ENCODE data around the gene PIGV. TPM values are rescaled to one million over a fixed set of nuclear protein-coding genes. Genes with fewer than 3 reads are reported as not detected.

PIGV gene
- polyA plus RNA-seq, 2 donors, result 5.1 to 7.1 TPM

DNA sequence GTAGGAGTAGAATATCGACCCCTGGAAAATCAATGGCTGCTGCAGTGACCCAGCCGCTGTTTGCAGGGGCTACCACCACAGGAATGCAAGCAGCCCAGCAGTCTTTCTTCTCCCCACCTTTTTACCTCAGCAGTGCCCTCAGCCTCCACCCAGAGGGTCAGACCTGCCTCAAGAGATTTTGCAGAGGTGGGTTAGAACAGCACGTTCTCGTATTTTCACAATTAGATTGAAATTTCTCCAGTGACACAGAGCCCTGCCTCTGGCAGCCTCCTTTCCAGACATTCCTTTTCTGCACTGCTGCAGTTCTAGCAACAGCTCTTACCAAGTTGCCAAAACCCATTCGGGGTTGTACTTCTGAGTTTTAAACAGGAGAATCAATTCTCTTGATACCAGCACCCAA lies 38.3 kb upstream of the PIGV start:
- Histone ChIP-seq H3K27ac (ENCODE audit: low read depth in 2 of 2, low read length in 1 of 2) (no peak overlapping the region), H3K36me3 (ENCODE audit: control insufficient read depth in 2 of 2, insufficient read depth in 2 of 2, low read length in 1 of 2) (peaks cover 0 to 7% of the 10 kb centered on the region in 2 donors), H3K9me3 (ENCODE audit: control insufficient read depth in 2 of 2, insufficient read depth in 1 of 2, low read depth in 1 of 2, low read length in 1 of 2) (no peaks in the 10 kb centered on the region), H3K27me3 (ENCODE audit: control insufficient read depth in 1 of 2, insufficient read depth in 2 of 2, low read length in 2 of 2) (no peaks in the 10 kb centered on the region), H3K4me3 (ENCODE audit: low read depth in 1 of 2, low read length in 2 of 2) (no peak overlapping the region), H3K4me1 (ENCODE audit: control insufficient read depth in 2 of 2, insufficient read depth in 2 of 2, low read length in 1 of 2) (peaks cover 0 to 4% of the 10 kb centered on the region in 2 donors)
- WGBS, 2 donors, result 72 to 77% methylated on average over 5 of the region's 5 CpGs

- H3K36me3 ChIP-seq (ENCODE audit: control insufficient read depth in 2 of 2, insufficient read depth in 2 of 2, low read length in 1 of 2), result peaks cover 0 to 7% of the 10 kb centered on the region in 2 donors
- peaks cover 0 to 4% of the 10 kb centered on the region in 2 donors for H3K4me1 ChIP-seq (ENCODE audit: control insufficient read depth in 2 of 2, insufficient read depth in 2 of 2, low read length in 1 of 2)
These were observed 37.3 kb upstream of the PIGV start for GRCh38 chr1:26750428-26750827.

GRCh38 chr1:26752519-26752918 lies 35.2 kb upstream of the PIGV start:
- 84 to 85% methylated on average over 4 of the region's 4 CpGs for whole genome bisulfite sequencing, 2 donors
- Histone ChIP-seq H3K9me3 (ENCODE audit: control insufficient read depth in 2 of 2, insufficient read depth in 1 of 2, low read depth in 1 of 2, low read length in 1 of 2) (no peaks in the 10 kb centered on the region), H3K36me3 (ENCODE audit: control insufficient read depth in 2 of 2, insufficient read depth in 2 of 2, low read length in 1 of 2) (peaks cover 0 to 7% of the 10 kb centered on the region in 2 donors), H3K4me1 (ENCODE audit: control insufficient read depth in 2 of 2, insufficient read depth in 2 of 2, low read length in 1 of 2) (peaks cover 0 to 4% of the 10 kb centered on the region in 2 donors), H3K27me3 (ENCODE audit: control insufficient read depth in 1 of 2, insufficient read depth in 2 of 2, low read length in 2 of 2) (no peaks in the 10 kb centered on the region), H3K4me3 (ENCODE audit: low read depth in 1 of 2, low read length in 2 of 2) (no peak overlapping the region), H3K27ac (ENCODE audit: low read depth in 2 of 2, low read length in 1 of 2) (peak overlapping the region in 1 of 2 donors; percentile 27)

More at GRCh38 chr1:26750428-26750827, 37.3 kb upstream of the PIGV start:
- H3K9me3 ChIP-seq (ENCODE audit: control insufficient read depth in 2 of 2, insufficient read depth in 1 of 2, low read depth in 1 of 2, low read length in 1 of 2), result no peaks in the 10 kb centered on the region
- H3K27ac ChIP-seq (ENCODE audit: low read depth in 2 of 2, low read length in 1 of 2), result no peak overlapping the region
- WGBS, 2 donors, result 77 to 85% methylated on average over 1 of the region's 1 CpG
- no peak overlapping the region for H3K4me3 ChIP-seq (ENCODE audit: low read depth in 1 of 2, low read length in 2 of 2)
- no peaks in the 10 kb centered on the region for H3K27me3 ChIP-seq (ENCODE audit: control insufficient read depth in 1 of 2, insufficient read depth in 2 of 2, low read length in 2 of 2)

DNA sequence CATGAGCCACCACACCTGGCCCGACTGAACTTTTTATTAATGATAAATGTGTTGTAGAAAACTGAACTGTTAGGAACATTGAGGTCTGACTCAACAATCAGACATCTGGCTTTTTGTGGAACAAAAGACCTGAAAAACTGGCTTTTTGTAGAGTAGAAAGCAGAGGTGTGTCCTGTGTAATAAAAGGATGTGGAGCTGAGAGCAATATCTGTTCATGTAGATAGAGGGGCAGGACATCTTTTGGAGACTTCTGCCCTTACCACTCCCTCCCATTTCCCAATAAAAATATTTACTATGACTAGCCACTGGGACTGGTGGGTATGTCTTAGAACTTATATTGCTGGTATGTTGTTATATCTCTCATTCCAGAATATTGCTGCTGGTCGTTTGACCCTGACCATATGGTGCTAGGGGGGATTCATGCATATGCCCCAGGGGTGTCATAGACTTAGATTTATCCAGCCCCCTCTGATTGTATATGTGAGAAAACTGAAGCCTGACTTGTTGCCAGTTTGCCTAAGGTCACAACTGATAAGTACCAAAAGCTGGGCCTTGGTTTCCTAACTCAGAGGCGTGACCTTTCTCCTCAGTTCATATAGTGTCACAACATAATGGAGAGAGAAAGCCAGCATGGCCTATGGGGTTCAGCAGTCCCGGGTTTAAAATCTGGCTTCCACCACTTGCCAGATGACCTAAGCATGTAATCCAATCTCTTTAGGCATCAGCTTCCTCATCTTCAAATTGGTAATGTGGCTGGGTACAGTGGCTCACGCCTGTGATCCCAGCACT lies 33.5 kb upstream of the PIGV start:
- 67 to 77% methylated on average over 5 of the region's 5 CpGs for WGBS, 2 donors
- Histone ChIP-seq H3K27me3 (ENCODE audit: control insufficient read depth in 1 of 2, insufficient read depth in 2 of 2, low read length in 2 of 2) (no peaks in the 10 kb centered on the region), H3K9me3 (ENCODE audit: control insufficient read depth in 2 of 2, insufficient read depth in 1 of 2, low read depth in 1 of 2, low read length in 1 of 2) (no peaks in the 10 kb centered on the region), H3K36me3 (ENCODE audit: control insufficient read depth in 2 of 2, insufficient read depth in 2 of 2, low read length in 1 of 2) (peaks cover 6 to 14% of the 10 kb centered on the region in 2 donors), H3K4me3 (ENCODE audit: low read depth in 1 of 2, low read length in 2 of 2) (no peak overlapping the region), H3K4me1 (ENCODE audit: control insufficient read depth in 2 of 2, insufficient read depth in 2 of 2, low read length in 1 of 2) (peaks cover 0 to 4% of the 10 kb centered on the region in 2 donors), H3K27ac (ENCODE audit: low read depth in 2 of 2, low read length in 1 of 2) (peak overlapping the region; percentile 20 to 85)

DNA sequence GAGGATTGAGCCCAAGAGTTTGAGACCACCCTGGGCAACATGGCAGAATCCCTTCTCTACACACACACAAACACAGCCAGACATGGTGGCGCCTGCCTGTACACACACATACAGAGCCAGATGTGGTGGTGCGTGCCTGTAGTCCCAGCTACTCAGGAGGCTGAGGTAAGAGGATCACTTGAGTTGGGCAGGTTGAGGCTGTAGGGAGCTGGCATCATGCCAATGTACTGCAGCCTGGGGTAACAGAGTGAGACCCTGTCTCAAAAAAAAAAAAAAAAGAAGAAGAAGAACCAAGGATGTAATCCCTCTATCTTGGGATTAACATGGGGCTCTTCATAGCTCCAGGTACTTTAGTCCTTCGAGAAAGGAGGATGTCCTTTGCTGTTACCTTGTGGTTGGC lies 29.4 kb upstream of the PIGV start:
- peaks cover 13 to 27% of the 10 kb centered on the region in 2 donors for H3K36me3 ChIP-seq (ENCODE audit: control insufficient read depth in 2 of 2, insufficient read depth in 2 of 2, low read length in 1 of 2)
- no peaks in the 10 kb centered on the region for H3K27me3 ChIP-seq (ENCODE audit: control insufficient read depth in 1 of 2, insufficient read depth in 2 of 2, low read length in 2 of 2)
- 98 to 99% methylated on average over 3 of the region's 3 CpGs for WGBS, 2 donors
- H3K4me1 ChIP-seq (ENCODE audit: control insufficient read depth in 2 of 2, insufficient read depth in 2 of 2, low read length in 1 of 2), result peaks cover 0 to 3% of the 10 kb centered on the region in 2 donors
- no peak overlapping the region for H3K4me3 ChIP-seq (ENCODE audit: low read depth in 1 of 2, low read length in 2 of 2)
- no peak overlapping the region for H3K27ac ChIP-seq (ENCODE audit: low read depth in 2 of 2, low read length in 1 of 2)
- H3K9me3 ChIP-seq (ENCODE audit: control insufficient read depth in 2 of 2, insufficient read depth in 1 of 2, low read depth in 1 of 2, low read length in 1 of 2), result no peaks in the 10 kb centered on the region

GRCh38 chr1:26759531-26759930 lies 28.2 kb upstream of the PIGV start:
- no peak overlapping the region for H3K4me3 ChIP-seq (ENCODE audit: low read depth in 1 of 2, low read length in 2 of 2)
- peaks cover 0 to 3% of the 10 kb centered on the region in 2 donors for H3K4me1 ChIP-seq (ENCODE audit: control insufficient read depth in 2 of 2, insufficient read depth in 2 of 2, low read length in 1 of 2)
- H3K36me3 ChIP-seq (ENCODE audit: control insufficient read depth in 2 of 2, insufficient read depth in 2 of 2, low read length in 1 of 2), result peaks cover 17 to 27% of the 10 kb centered on the region in 2 donors
- no peaks in the 10 kb centered on the region for H3K27me3 ChIP-seq (ENCODE audit: control insufficient read depth in 1 of 2, insufficient read depth in 2 of 2, low read length in 2 of 2)
- H3K27ac ChIP-seq (ENCODE audit: low read depth in 2 of 2, low read length in 1 of 2), result no peak overlapping the region
- H3K9me3 ChIP-seq (ENCODE audit: control insufficient read depth in 2 of 2, insufficient read depth in 1 of 2, low read depth in 1 of 2, low read length in 1 of 2), result no peaks in the 10 kb centered on the region

DNA sequence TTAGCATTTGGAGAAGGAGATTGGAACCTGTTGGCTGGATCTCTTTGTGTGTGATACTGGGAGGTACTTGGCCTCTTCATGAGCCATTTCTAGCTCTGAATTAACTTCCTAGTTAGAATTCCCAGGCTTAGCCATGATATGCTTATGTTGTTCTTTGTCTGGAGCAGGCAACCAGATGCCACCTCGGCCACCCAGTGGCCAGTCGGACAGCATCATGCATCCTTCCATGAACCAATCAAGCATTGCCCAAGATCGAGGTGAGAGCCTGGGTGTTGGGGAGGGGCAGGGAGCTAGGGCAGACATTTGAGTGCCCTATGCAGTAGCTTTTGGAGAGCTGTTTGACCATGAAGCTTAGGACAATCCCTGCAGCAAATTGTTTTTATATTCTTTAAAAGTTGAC lies 26.5 kb upstream of the PIGV start:
- Histone ChIP-seq H3K27me3 (ENCODE audit: control insufficient read depth in 1 of 2, insufficient read depth in 2 of 2, low read length in 2 of 2) (no peaks in the 10 kb centered on the region), H3K4me3 (ENCODE audit: low read depth in 1 of 2, low read length in 2 of 2) (no peak overlapping the region), H3K27ac (ENCODE audit: low read depth in 2 of 2, low read length in 1 of 2) (no peak overlapping the region), H3K36me3 (ENCODE audit: control insufficient read depth in 2 of 2, insufficient read depth in 2 of 2, low read length in 1 of 2) (peaks cover 21 to 29% of the 10 kb centered on the region in 2 donors), H3K9me3 (ENCODE audit: control insufficient read depth in 2 of 2, insufficient read depth in 1 of 2, low read depth in 1 of 2, low read length in 1 of 2) (no peaks in the 10 kb centered on the region), H3K4me1 (ENCODE audit: control insufficient read depth in 2 of 2, insufficient read depth in 2 of 2, low read length in 1 of 2) (peaks cover 0 to 3% of the 10 kb centered on the region in 2 donors)
- 64 to 68% methylated on average over 3 of the region's 3 CpGs for WGBS, 2 donors

DNA sequence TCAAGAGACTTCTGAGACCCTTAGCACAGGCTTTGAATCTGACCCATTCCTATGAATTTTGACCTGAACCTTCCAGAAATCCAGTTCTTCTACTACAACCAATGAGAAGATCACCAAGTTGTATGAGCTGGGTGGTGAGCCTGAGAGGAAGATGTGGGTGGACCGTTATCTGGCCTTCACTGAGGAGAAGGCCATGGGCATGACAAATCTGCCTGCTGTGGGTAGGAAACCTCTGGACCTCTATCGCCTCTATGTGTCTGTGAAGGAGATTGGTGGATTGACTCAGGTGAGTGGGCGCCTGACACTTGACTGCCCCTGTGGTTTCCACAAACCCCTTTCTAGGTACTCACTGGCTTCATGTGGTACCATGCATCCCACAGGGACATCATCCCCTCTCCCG lies 20.0 kb upstream of the PIGV start:
- Histone ChIP-seq H3K27ac (ENCODE audit: low read depth in 2 of 2, low read length in 1 of 2) (peak overlapping the region in 1 of 2 donors; percentile 43), H3K36me3 (ENCODE audit: control insufficient read depth in 2 of 2, insufficient read depth in 2 of 2, low read length in 1 of 2) (peaks cover 22 to 35% of the 10 kb centered on the region in 2 donors), H3K4me3 (ENCODE audit: low read depth in 1 of 2, low read length in 2 of 2) (no peak overlapping the region), H3K9me3 (ENCODE audit: control insufficient read depth in 2 of 2, insufficient read depth in 1 of 2, low read depth in 1 of 2, low read length in 1 of 2) (no peaks in the 10 kb centered on the region), H3K27me3 (ENCODE audit: control insufficient read depth in 1 of 2, insufficient read depth in 2 of 2, low read length in 2 of 2) (no peaks in the 10 kb centered on the region), H3K4me1 (ENCODE audit: control insufficient read depth in 2 of 2, insufficient read depth in 2 of 2, low read length in 1 of 2) (peaks cover 4 to 16% of the 10 kb centered on the region in 2 donors)
- WGBS, 2 donors, result 90 to 91% methylated on average over 4 of the region's 4 CpGs

- peaks cover 4 to 16% of the 10 kb centered on the region in 2 donors for H3K4me1 ChIP-seq (ENCODE audit: control insufficient read depth in 2 of 2, insufficient read depth in 2 of 2, low read length in 1 of 2)
- no peaks in the 10 kb centered on the region for H3K9me3 ChIP-seq (ENCODE audit: control insufficient read depth in 2 of 2, insufficient read depth in 1 of 2, low read depth in 1 of 2, low read length in 1 of 2)
- H3K36me3 ChIP-seq (ENCODE audit: control insufficient read depth in 2 of 2, insufficient read depth in 2 of 2, low read length in 1 of 2), result peaks cover 25 to 42% of the 10 kb centered on the region in 2 donors
- peak overlapping the region; percentile 38 to 45 for H3K27ac ChIP-seq (ENCODE audit: low read depth in 2 of 2, low read length in 1 of 2)
- no peaks in the 10 kb centered on the region for H3K27me3 ChIP-seq (ENCODE audit: control insufficient read depth in 1 of 2, insufficient read depth in 2 of 2, low read length in 2 of 2)
- no peak overlapping the region for H3K4me3 ChIP-seq (ENCODE audit: low read depth in 1 of 2, low read length in 2 of 2)
- 17 to 33% methylated on average over 3 of the region's 3 CpGs for WGBS, 2 donors
These were observed 19.0 kb upstream of the PIGV start for GRCh38 chr1:26768755-26769154.

DNA sequence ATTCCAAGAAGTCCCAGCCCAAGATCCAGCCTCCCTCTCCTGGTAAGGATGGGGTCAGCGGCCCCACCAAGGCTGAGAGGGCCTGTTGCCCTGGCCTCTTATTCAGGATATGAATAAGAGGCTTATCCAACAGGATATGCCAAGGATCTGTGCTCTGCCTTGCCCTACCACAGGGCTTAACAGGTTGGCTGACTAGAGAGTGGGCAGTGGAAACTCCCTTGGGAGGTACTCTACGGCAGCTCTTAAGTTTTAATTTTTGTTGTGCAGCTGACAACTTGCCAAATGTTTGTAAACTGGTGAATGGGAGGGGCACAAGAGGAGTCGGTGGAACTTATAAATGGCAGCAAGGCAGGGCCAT lies 16.5 kb upstream of the PIGV start:
- H3K4me3 ChIP-seq (ENCODE audit: low read depth in 1 of 2, low read length in 2 of 2), result no peak overlapping the region
- 38 to 51% methylated on average over 3 of the region's 3 CpGs for WGBS, 2 donors
- H3K36me3 ChIP-seq (ENCODE audit: control insufficient read depth in 2 of 2, insufficient read depth in 2 of 2, low read length in 1 of 2), result peaks cover 29 to 58% of the 10 kb centered on the region in 2 donors
- peak overlapping the region; percentile 44 to 76 for H3K27ac ChIP-seq (ENCODE audit: low read depth in 2 of 2, low read length in 1 of 2)
- no peaks in the 10 kb centered on the region for H3K27me3 ChIP-seq (ENCODE audit: control insufficient read depth in 1 of 2, insufficient read depth in 2 of 2, low read length in 2 of 2)
- H3K9me3 ChIP-seq (ENCODE audit: control insufficient read depth in 2 of 2, insufficient read depth in 1 of 2, low read depth in 1 of 2, low read length in 1 of 2), result no peaks in the 10 kb centered on the region
- peaks cover 6 to 16% of the 10 kb centered on the region in 2 donors for H3K4me1 ChIP-seq (ENCODE audit: control insufficient read depth in 2 of 2, insufficient read depth in 2 of 2, low read length in 1 of 2)

Data from esophagus (tissue), 2 donors.